Neutrophil (primary cell): Measurements from ENCODE around the gene PLTP.

Experiments used
- H3K27ac ChIP-seq: fragments of 200-600 bp; sonication (generic); 2 replicates; pipeline ENCODE4 v1.5.1; 2016; ENCODE audit warnings: mild to moderate bottlenecking, moderate library complexity
- H3K27me3 ChIP-seq: fragments of 200-600 bp; sonication (generic); 2 replicates; pipeline ENCODE4 v1.6.0; 2016; ENCODE audit warnings: mild to moderate bottlenecking
- H3K36me3 ChIP-seq: fragments of 200-600 bp; sonication (generic); 2 replicates; pipeline ENCODE4 v1.5.1; 2017
- H3K4me1 ChIP-seq, 2 experiments: fragments of 200-600 bp in 1 of 2; sonication (generic) in 1 of 2; 1 replicate in 1 of 2; 2 replicates in 1 of 2; pipeline versions ENCODE4 v1.5.1 to v1.6.1; 2013 to 2016; ENCODE audit warnings: low read depth in 1 of 2, low read length in 1 of 2, mild to moderate bottlenecking in 1 of 2, moderate library complexity in 1 of 2; ENCODE audit not compliant: control insufficient read depth in 1 of 2, insufficient read depth in 1 of 2
- H3K4me3 ChIP-seq, 2 experiments: fragments of 200-600 bp in 1 of 2; sonication (generic) in 1 of 2; 1 replicate in 1 of 2; 2 replicates in 1 of 2; pipeline ENCODE4 v1.5.1; 2013 to 2016; ENCODE audit warnings: low read depth in 1 of 2, low read length in 1 of 2, mild to moderate bottlenecking in 1 of 2, moderate library complexity in 1 of 2
- H3K9me3 ChIP-seq: fragments of 200-600 bp; sonication (generic); 2 replicates; pipeline ENCODE4 v1.5.1; 2016
- CTCF ChIP-seq: fragments of 200-600 bp; sonication (generic); IDR thresholded peaks from 2 replicates; pipeline ENCODE4 v1.5.1; 2016; ENCODE audit warnings: antibody characterized with exemption

The PLTP gene

GRCh38 chr20:45910670-45911485 is 1.1 kb downstream of the PLTP start:
- Histone ChIP-seq H3K4me1 (peaks cover 36 to 44% of the 10 kb centered on the region in 2 experiments), H3K36me3 (no peaks in the 10 kb centered on the region), H3K4me3 (peak overlapping the region; percentile 65 to 67), H3K9me3 (no peaks in the 10 kb centered on the region), H3K27ac (peak overlapping the region; percentile 57), H3K27me3 (peaks cover 21% of the 10 kb centered on the region)
- TF ChIP-seq CTCF = no peak

DNA sequence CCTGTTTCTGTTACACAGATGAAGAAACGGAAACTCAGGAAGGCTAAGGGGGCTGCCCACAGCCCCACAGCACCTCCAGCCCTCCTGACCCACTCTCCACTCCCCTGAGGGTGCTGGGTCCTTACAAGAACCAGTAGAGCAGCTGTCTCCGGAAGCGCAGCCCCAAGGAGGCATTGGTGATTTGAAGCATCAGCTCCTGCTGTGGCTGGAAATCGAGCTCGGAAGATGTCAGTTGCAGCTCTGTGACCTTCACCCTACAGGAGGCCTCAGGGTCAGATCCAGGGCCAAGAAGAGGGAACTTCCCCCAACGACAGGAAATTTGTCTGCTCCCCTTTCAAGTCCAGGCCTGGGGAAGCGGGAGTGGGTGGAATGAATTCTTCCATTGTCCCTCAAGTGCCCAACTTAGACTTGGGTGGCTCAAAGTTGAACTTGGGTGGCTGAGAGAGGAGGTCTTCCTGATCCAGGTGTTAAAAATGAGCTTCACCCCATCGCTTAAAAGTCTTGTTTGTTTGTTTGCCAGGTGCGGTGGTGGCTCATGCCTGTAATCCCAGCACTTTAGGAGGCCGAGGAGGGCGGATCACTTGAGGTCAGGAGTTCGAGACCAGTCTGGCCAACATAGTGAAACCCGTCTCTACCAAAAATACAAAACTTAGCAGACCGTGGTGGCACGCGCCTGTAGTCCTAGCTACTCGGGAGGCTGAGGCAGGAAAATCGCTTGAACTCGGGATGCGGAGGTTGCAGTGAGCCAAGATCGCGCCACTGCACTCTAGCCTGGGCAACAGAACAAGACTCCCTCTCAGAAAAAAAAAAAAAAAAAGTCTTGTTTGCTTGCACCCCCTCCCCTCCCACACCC is 1.9 kb downstream of the PLTP start:
- Histone ChIP-seq H3K4me1 (peaks cover 38 to 40% of the 10 kb centered on the region in 2 experiments), H3K4me3 (peak overlapping the region; percentile 65 to 67), H3K36me3 (peaks cover under 1% of the 10 kb centered on the region), H3K9me3 (no peaks in the 10 kb centered on the region), H3K27me3 (peaks cover 21% of the 10 kb centered on the region), H3K27ac (peak overlapping the region; percentile 57)
- TF ChIP-seq CTCF = no peak

DNA sequence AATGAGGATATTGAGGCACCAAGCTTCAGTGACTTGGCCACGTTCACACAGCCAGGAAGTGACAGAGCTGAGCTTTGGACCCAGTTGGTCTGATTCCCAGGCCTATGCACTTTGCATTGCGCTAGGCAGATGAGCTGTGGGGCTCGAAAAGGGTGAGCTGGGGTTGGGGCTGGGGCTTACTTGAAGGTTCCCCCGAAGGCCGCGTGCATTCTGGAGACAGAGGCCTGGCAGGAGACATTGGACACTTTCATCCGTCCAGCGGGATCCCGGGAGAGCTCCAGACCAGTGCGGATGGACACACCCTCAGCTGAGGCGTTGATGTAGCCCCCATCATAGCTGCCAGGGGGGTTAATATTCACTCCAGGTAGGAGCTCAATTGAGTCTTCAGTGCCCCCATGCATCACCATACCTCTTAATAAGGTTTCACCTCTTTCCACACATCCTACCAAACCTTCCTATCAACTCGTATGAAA is 2.6 kb downstream of the PLTP start:
- peaks cover 3% of the 10 kb centered on the region for H3K36me3 ChIP-seq
- H3K4me1 ChIP-seq = peaks cover 34 to 40% of the 10 kb centered on the region in 2 experiments
- H3K4me3 ChIP-seq = no peak overlapping the region
- peak overlapping the region; percentile 57 for H3K27ac ChIP-seq
- H3K27me3 ChIP-seq = peaks cover 21% of the 10 kb centered on the region
- H3K9me3 ChIP-seq = no peaks in the 10 kb centered on the region
- no peak for TF ChIP-seq CTCF

GRCh38 chr20:45908084-45908483 is 3.9 kb downstream of the PLTP start:
- H3K36me3 ChIP-seq = peaks cover 3% of the 10 kb centered on the region
- no peaks in the 10 kb centered on the region for H3K9me3 ChIP-seq
- H3K27me3 ChIP-seq = peaks cover 20% of the 10 kb centered on the region
- H3K4me1 ChIP-seq = peaks cover 28 to 35% of the 10 kb centered on the region in 2 experiments
- no peak for TF ChIP-seq CTCF
- H3K4me3 ChIP-seq = no peak overlapping the region
- H3K27ac ChIP-seq = no peak overlapping the region

DNA sequence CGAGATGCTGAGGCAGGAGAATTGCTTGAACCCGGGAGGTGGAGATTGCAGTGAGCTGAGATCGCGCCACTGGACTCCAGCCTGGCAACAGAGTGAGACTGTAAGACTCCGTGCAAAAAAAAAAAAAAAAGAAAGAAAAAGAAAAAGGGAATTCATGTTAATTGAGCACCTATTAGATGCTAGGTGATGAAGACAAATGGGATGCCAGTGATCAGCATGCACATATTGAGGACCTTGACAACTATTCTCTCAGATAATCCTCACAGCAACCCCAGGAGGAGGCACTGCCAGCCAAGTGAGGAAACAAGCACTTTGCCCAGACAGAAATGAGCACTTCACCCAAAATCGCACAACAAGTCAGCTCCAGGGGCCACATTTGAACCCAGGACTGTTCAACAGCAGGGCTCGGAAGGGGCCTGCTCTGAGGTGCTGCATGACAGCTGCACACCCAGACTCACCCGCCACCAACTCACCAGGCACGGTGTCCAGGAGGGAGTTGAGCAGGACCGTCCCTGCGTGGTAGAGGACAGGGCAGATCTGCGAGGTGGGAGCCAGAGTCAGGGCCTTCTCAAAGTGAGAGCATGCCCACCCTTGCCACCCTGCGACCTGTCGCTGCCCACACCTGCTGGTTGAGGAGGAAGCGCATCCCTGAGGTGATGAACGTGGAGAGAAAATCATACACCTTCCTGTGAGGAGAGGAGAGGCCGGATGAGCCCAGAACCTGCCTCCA is 4.6 kb downstream of the PLTP start:
- peaks cover 13% of the 10 kb centered on the region for H3K27me3 ChIP-seq
- no peaks in the 10 kb centered on the region for H3K9me3 ChIP-seq
- no peak overlapping the region for H3K4me3 ChIP-seq
- peaks cover 27 to 35% of the 10 kb centered on the region in 2 experiments for H3K4me1 ChIP-seq
- H3K36me3 ChIP-seq = peaks cover 3% of the 10 kb centered on the region
- no peak overlapping the region for H3K27ac ChIP-seq
- TF ChIP-seq CTCF = no peak
